Colon (tissue), 2 donors: Measurements from ENCODE around the gene FAM83E.
"Not testable (repeated sequence)": the region's sequence is repeated elsewhere in the genome, so short reads cannot be mapped to it uniquely, and the experiment has no call there.

Experiments used
- FAIRE-seq: peaks from 2 replicates; lab custom pipeline; 2012; peaks lifted over from hg19 to GRCh38; lab: Jason Lieb, UNC
- donor health status: control.
- donor health status: control.

The FAM83E gene

GRCh38 chr19:48611872-48612271 is 3.0 kb downstream of the FAM83E start:
- no peak for FAIRE-seq

- FAIRE-seq: no peak
Measured at GRCh38 chr19:48609571-48610108, 5.2 kb downstream of the FAM83E start.

- no peak for FAIRE-seq
Measured at GRCh38 chr19:48608798-48609263, 6.0 kb downstream of the FAM83E start.

GRCh38 chr19:48607359-48607755 is 7.5 kb downstream of the FAM83E start:
- no peak for FAIRE-seq

GRCh38 chr19:48606463-48607358 is 8.2 kb downstream of the FAM83E start, which contains the start of gene SPACA4:
Gene SPACA4, plus strand, starts transcription at chr19:48606742. Its CDS starts 237 bp downstream, at chr19:48606979.
- no peak for FAIRE-seq

GRCh38 chr19:48603850-48604249 is 11.0 kb downstream of the FAM83E start:
- no peak for FAIRE-seq

- FAIRE-seq: no peak
Measured at GRCh38 chr19:48603449-48603848, 11.4 kb downstream of the FAM83E start.

GRCh38 chr19:48603001-48603400 is 11.9 kb downstream of the FAM83E start:
- no peak for FAIRE-seq

GRCh38 chr19:48600679-48601417 is 14.0 kb downstream of the FAM83E start:
- FAIRE-seq: no peak

GRCh38 chr19:48598996-48599700 is 15.7 kb downstream of the FAM83E start:
- no peak for FAIRE-seq

- FAIRE-seq: no peak
Measured at GRCh38 chr19:48596679-48597465, 18.0 kb downstream of the FAM83E start.

- no peak for FAIRE-seq
Measured at GRCh38 chr19:48596237-48596636, 18.6 kb downstream of the FAM83E start.

GRCh38 chr19:48595833-48596232 is 19.0 kb downstream of the FAM83E start:
- FAIRE-seq: no peak

GRCh38 chr19:48595171-48595570 is 19.7 kb downstream of the FAM83E start:
- no peak for FAIRE-seq

GRCh38 chr19:48591021-48591420 is 23.9 kb downstream of the FAM83E start:
- no peak for FAIRE-seq

GRCh38 chr19:48588670-48589401 is 26.0 kb downstream of the FAM83E start:
- FAIRE-seq: no peak

GRCh38 chr19:48587387-48587786 is 27.5 kb downstream of the FAM83E start:
- FAIRE-seq: no peak

GRCh38 chr19:48582168-48582567 is 32.7 kb downstream of the FAM83E start:
- no peak for FAIRE-seq

- FAIRE-seq: no peak
Measured at GRCh38 chr19:48578891-48579290, 36.0 kb downstream of the FAM83E start.

- not testable (repeated sequence) for FAIRE-seq
Measured at GRCh38 chr19:48577908-48578307, 37.0 kb downstream of the FAM83E start.
